G401.6 (cell line): ENCODE data around the gene SLC49A4.

Experiments used
- FAIRE-seq: peaks from 2 replicates; lab custom pipeline; 2012; peaks lifted over from hg19 to GRCh38; lab: Jason Lieb, UNC

SLC49A4 gene

GRCh38 chr3:122930063-122930997 is 135.5 kb downstream of the SLC49A4 start:
- FAIRE-seq = no peak
